Stimulated activated naive CD8-positive, alpha-beta T cell treated with anti-CD3 and anti-CD28 coated beads, Interleukin-15, amount 100 ng/mL, for 72 hours (primary cell): Measurements from ENCODE around the gene LMOD1.

Source experiments
- ATAC-seq: fragments of 150-1000 bp; cut with Tn5 transposase; 2 replicates; pipeline ENCODE4 v1.10.0; 2021; ENCODE audit warnings: mild to moderate bottlenecking, moderate library complexity
- DNase-seq, 2 donors: peaks; one replicate each; pipeline ENCODE4 v3.0.0; 2021 to 2022
- H3K27ac Mint-ChIP-seq, 2 donors: one replicate each; pipeline ENCODE4 v1.8.0; 2022; ENCODE audit warnings: mild to moderate bottlenecking in 2 of 2, mixed read lengths in 2 of 2, moderate library complexity in 2 of 2
- H3K27me3 Mint-ChIP-seq: one replicate; pipeline ENCODE4 v1.8.0; 2022; ENCODE audit warnings: mixed read lengths
- H3K4me1 Mint-ChIP-seq: one replicate; pipeline ENCODE4 v1.8.0; 2022; ENCODE audit warnings: mild to moderate bottlenecking, mixed read lengths
- H3K4me3 Mint-ChIP-seq, 2 donors: one replicate each; pipeline ENCODE4 v1.8.0; 2022; ENCODE audit warnings: mild to moderate bottlenecking in 2 of 2, mixed read lengths in 2 of 2, moderate library complexity in 1 of 2
- H3K9me3 Mint-ChIP-seq, 2 donors: one replicate each; pipeline ENCODE4 v1.8.0; 2022; ENCODE audit warnings: mixed read lengths in 2 of 2

Gene LMOD1

GRCh38 chr1:201938440-201939035 is 7.8 kb downstream of the LMOD1 start:
- H3K27ac Mint-ChIP-seq: no peak overlapping the region
- no peak for DNase-seq
- no peak for ATAC-seq
- peaks cover 20% of the 10 kb centered on the region for H3K27me3 Mint-ChIP-seq
- H3K4me1 Mint-ChIP-seq: no peaks in the 10 kb centered on the region
- H3K4me3 Mint-ChIP-seq: no peak overlapping the region
- H3K9me3 Mint-ChIP-seq: no peaks in the 10 kb centered on the region

- no peak for ATAC-seq
- Mint-ChIP-seq H3K27ac (no peak overlapping the region), H3K4me3 (no peak overlapping the region), H3K27me3 (peaks cover 12% of the 10 kb centered on the region), H3K4me1 (no peaks in the 10 kb centered on the region), H3K9me3 (no peaks in the 10 kb centered on the region)
- DNase-seq: no peak
Observed at GRCh38 chr1:201937624-201938213, 8.6 kb downstream of the LMOD1 start.

- peaks cover 11% of the 10 kb centered on the region for H3K27me3 Mint-ChIP-seq
- no peak overlapping the region for H3K4me3 Mint-ChIP-seq
- DNase-seq (no peak), ATAC-seq (no peak)
- H3K9me3 Mint-ChIP-seq: no peaks in the 10 kb centered on the region
- H3K27ac Mint-ChIP-seq: no peak overlapping the region
- H3K4me1 Mint-ChIP-seq: no peaks in the 10 kb centered on the region
Observed at GRCh38 chr1:201933840-201934430, 12.4 kb downstream of the LMOD1 start.

- H3K4me3 Mint-ChIP-seq: no peak overlapping the region
- H3K27ac Mint-ChIP-seq: no peak overlapping the region
- ATAC-seq: no peak
- no peaks in the 10 kb centered on the region for H3K4me1 Mint-ChIP-seq
- no peak for DNase-seq
- no peaks in the 10 kb centered on the region for H3K9me3 Mint-ChIP-seq
- H3K27me3 Mint-ChIP-seq: peaks cover 11% of the 10 kb centered on the region
Observed at GRCh38 chr1:201930803-201931202, 15.5 kb downstream of the LMOD1 start.

GRCh38 chr1:201930137-201930536 is 16.2 kb downstream of the LMOD1 start:
- Mint-ChIP-seq H3K4me1 (no peaks in the 10 kb centered on the region), H3K4me3 (no peak overlapping the region), H3K27ac (no peak overlapping the region), H3K9me3 (no peaks in the 10 kb centered on the region), H3K27me3 (peaks cover 11% of the 10 kb centered on the region)
- DNase-seq (no peak), ATAC-seq (no peak)

- H3K4me1 Mint-ChIP-seq: no peaks in the 10 kb centered on the region
- DNase-seq (no peak), ATAC-seq (no peak)
- H3K4me3 Mint-ChIP-seq: no peak overlapping the region
- H3K9me3 Mint-ChIP-seq: no peaks in the 10 kb centered on the region
- no peak overlapping the region for H3K27ac Mint-ChIP-seq
- H3K27me3 Mint-ChIP-seq: no peaks in the 10 kb centered on the region
Observed at GRCh38 chr1:201928266-201928665, 18.1 kb downstream of the LMOD1 start.

- Mint-ChIP-seq H3K27ac (no peak overlapping the region), H3K4me1 (no peaks in the 10 kb centered on the region), H3K9me3 (no peaks in the 10 kb centered on the region), H3K27me3 (peaks cover 5% of the 10 kb centered on the region), H3K4me3 (no peak overlapping the region)
- ATAC-seq: no peak
- no peak for DNase-seq
Observed at GRCh38 chr1:201925981-201926645, 20.2 kb downstream of the LMOD1 start.

- H3K27ac Mint-ChIP-seq: no peak overlapping the region
- no peaks in the 10 kb centered on the region for H3K4me1 Mint-ChIP-seq
- H3K27me3 Mint-ChIP-seq: peaks cover 9% of the 10 kb centered on the region
- H3K9me3 Mint-ChIP-seq: no peaks in the 10 kb centered on the region
- DNase-seq (no peak), ATAC-seq (no peak)
- H3K4me3 Mint-ChIP-seq: no peak overlapping the region
Observed at GRCh38 chr1:201925301-201925567, 21.1 kb downstream of the LMOD1 start.

- H3K27ac Mint-ChIP-seq: peak overlapping the region in 1 of 2 donors; percentile 5
- no peak for DNase-seq
- no peaks in the 10 kb centered on the region for H3K4me1 Mint-ChIP-seq
- ATAC-seq: no peak
- H3K9me3 Mint-ChIP-seq: no peaks in the 10 kb centered on the region
- H3K27me3 Mint-ChIP-seq: peaks cover 9% of the 10 kb centered on the region
- no peak overlapping the region for H3K4me3 Mint-ChIP-seq
Observed at GRCh38 chr1:201921952-201922558, 24.3 kb downstream of the LMOD1 start.

GRCh38 chr1:201918343-201918742 is 28.0 kb downstream of the LMOD1 start:
- ATAC-seq (no peak), DNase-seq (no peak)
- no peaks in the 10 kb centered on the region for H3K9me3 Mint-ChIP-seq
- peaks cover 23% of the 10 kb centered on the region for H3K27me3 Mint-ChIP-seq
- no peak overlapping the region for H3K27ac Mint-ChIP-seq
- H3K4me1 Mint-ChIP-seq: no peaks in the 10 kb centered on the region
- H3K4me3 Mint-ChIP-seq: no peak overlapping the region

GRCh38 chr1:201917362-201918033 is 28.9 kb downstream of the LMOD1 start:
- H3K27ac Mint-ChIP-seq: no peak overlapping the region
- no peaks in the 10 kb centered on the region for H3K9me3 Mint-ChIP-seq
- peaks cover 23% of the 10 kb centered on the region for H3K27me3 Mint-ChIP-seq
- ATAC-seq (no peak), DNase-seq (no peak)
- no peak overlapping the region for H3K4me3 Mint-ChIP-seq
- H3K4me1 Mint-ChIP-seq: no peaks in the 10 kb centered on the region

GRCh38 chr1:201916649-201917249 is 29.6 kb downstream of the LMOD1 start:
- peak; percentile 74 for ATAC-seq
- Mint-ChIP-seq H3K27me3 (peaks cover 23% of the 10 kb centered on the region), H3K4me1 (no peaks in the 10 kb centered on the region), H3K9me3 (no peaks in the 10 kb centered on the region), H3K27ac (no peak overlapping the region), H3K4me3 (no peak overlapping the region)
- no peak for DNase-seq

- Mint-ChIP-seq H3K27me3 (peaks cover 23% of the 10 kb centered on the region), H3K9me3 (no peaks in the 10 kb centered on the region), H3K4me1 (no peaks in the 10 kb centered on the region), H3K27ac (no peak overlapping the region), H3K4me3 (no peak overlapping the region)
- ATAC-seq (no peak), DNase-seq (no peak)
Observed at GRCh38 chr1:201914456-201915235, 31.7 kb downstream of the LMOD1 start.

- Mint-ChIP-seq H3K27me3 (peaks cover 28% of the 10 kb centered on the region), H3K9me3 (no peaks in the 10 kb centered on the region), H3K27ac (no peak overlapping the region), H3K4me1 (no peaks in the 10 kb centered on the region), H3K4me3 (no peak overlapping the region)
- DNase-seq (no peak), ATAC-seq (no peak)
Observed at GRCh38 chr1:201912832-201913231, 33.5 kb downstream of the LMOD1 start.
